Osteocyte (in vitro differentiated cells): ENCODE results near the gene ACOXL. TPM values are rescaled to one million over a fixed set of nuclear protein-coding genes. Genes with fewer than 3 reads are reported as not detected.

Experiments used
- DNase-seq: peaks from one replicate; pipeline ENCODE4 v3.0.0; 2021; ENCODE audit warnings: mixed read lengths; ENCODE audit not compliant: unreplicated experiment; ENCODE audit errors: extremely low spot score
- H3K27ac Mint-ChIP-seq: one replicate; pipeline ENCODE4 v1.8.0; 2021; ENCODE audit warnings: mild to moderate bottlenecking, mixed read lengths; ENCODE audit not compliant: unreplicated experiment
- H3K27me3 Mint-ChIP-seq: one replicate; pipeline ENCODE4 v1.8.0; 2021; ENCODE audit warnings: mixed read lengths; ENCODE audit not compliant: unreplicated experiment
- H3K36me3 Mint-ChIP-seq: one replicate; pipeline ENCODE4 v1.8.0; 2021; ENCODE audit warnings: mixed read lengths; ENCODE audit not compliant: unreplicated experiment
- H3K4me1 Mint-ChIP-seq: one replicate; pipeline ENCODE4 v1.8.0; 2021; ENCODE audit warnings: mixed read lengths; ENCODE audit not compliant: unreplicated experiment
- H3K4me3 Mint-ChIP-seq: one replicate; pipeline ENCODE4 v1.8.0; 2021; ENCODE audit warnings: mild to moderate bottlenecking, moderate library complexity, mixed read lengths; ENCODE audit not compliant: unreplicated experiment
- H3K9me3 Mint-ChIP-seq: one replicate; pipeline ENCODE4 v1.8.0; 2021; ENCODE audit warnings: mixed read lengths; ENCODE audit not compliant: unreplicated experiment
- total RNA-seq: library from RNA; stranded (reverse); gene quantifications from 2 replicates; pipeline ENCODE4 v1.2.1, GENCODE V29; 2021
- TF ChIP-seq, protein P1 (sequence below): fragments of 200-600 bp; sonication (generic); IDR thresholded peaks from 2 replicates; pipeline ENCODE4 v1.5.0; 2021; ENCODE audit warnings: antibody characterized with exemption, mild to moderate bottlenecking, moderate library complexity

The ACOXL gene
- total RNA-seq, 1 donor from 2014 or later = not detected

DNA sequence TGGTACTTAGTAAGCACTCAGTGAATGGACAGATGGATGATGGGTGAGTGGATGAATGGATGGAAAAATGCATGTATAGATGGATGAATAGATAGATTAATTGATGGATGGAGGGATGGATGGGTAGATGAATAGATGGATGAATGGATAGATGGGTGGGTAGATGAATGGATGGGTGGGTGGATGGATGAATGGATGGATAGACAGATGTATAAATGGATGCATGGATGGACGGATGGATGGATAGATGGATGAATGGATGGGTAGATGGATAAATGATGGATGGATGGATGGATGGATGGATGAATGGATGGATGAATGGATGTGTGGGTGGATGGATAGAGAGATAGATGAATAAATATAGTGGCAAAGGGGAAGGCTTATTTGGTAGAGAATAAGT is 83.6 kb downstream of the ACOXL start:
- Mint-ChIP-seq H3K27me3 (peaks cover 65% of the 10 kb centered on the region), H3K36me3 (no peaks in the 10 kb centered on the region), H3K9me3 (no peaks in the 10 kb centered on the region), H3K27ac (no peak overlapping the region), H3K4me3 (no peak overlapping the region), H3K4me1 (peaks cover 4% of the 10 kb centered on the region)
- TF ChIP-seq, protein P1, sequence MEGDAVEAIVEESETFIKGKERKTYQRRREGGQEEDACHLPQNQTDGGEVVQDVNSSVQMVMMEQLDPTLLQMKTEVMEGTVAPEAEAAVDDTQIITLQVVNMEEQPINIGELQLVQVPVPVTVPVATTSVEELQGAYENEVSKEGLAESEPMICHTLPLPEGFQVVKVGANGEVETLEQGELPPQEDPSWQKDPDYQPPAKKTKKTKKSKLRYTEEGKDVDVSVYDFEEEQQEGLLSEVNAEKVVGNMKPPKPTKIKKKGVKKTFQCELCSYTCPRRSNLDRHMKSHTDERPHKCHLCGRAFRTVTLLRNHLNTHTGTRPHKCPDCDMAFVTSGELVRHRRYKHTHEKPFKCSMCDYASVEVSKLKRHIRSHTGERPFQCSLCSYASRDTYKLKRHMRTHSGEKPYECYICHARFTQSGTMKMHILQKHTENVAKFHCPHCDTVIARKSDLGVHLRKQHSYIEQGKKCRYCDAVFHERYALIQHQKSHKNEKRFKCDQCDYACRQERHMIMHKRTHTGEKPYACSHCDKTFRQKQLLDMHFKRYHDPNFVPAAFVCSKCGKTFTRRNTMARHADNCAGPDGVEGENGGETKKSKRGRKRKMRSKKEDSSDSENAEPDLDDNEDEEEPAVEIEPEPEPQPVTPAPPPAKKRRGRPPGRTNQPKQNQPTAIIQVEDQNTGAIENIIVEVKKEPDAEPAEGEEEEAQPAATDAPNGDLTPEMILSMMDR = no peak
- no peak for DNase-seq

DNA sequence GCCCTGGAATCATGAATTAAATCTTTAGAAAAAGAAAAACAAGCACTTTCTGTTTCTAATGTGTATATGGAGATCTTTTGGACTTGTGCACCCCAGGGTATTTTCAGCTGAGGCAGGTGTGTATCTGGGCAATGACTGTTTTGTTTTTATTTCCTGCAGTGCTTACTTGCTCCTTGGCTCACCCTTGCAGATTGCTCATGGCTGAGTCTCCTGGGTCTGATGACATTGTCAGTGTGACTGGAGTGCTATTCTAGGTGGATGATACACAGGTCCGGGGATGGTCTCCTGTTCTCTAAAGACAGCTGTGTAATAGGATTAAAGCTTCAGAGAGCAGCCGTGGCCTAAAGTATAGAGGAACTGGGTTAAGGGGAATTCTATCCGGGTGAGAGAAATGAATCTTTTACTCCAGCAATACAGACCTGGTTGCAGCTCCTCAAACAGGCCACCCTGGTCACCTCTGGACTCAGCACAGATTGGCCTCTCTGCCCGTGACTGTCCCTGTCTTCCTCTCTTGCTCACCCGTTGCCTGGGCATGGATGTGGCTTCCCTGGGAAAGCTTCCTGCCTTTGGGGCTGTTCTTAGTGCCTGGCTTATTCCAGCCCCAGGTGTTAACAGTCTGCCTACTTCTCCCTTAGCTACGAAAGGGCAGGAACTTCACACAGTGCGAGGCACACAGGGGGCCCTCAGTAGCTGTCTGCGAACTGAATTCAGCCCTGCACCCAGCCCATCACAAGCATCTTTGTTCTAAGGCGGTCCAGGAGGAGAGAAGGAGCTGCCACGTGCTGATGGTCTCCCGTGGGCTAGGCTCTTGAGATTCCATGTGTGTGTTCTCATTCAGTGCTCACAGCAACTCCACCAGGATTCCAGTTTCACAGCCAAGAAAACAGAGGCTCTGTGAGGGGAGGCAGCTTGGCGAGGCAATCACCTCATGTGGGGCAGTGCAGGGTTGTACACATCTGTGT is 84.3 kb downstream of the ACOXL start:
- H3K4me3 Mint-ChIP-seq = no peak overlapping the region
- H3K27me3 Mint-ChIP-seq = peaks cover 67% of the 10 kb centered on the region
- H3K9me3 Mint-ChIP-seq = no peaks in the 10 kb centered on the region
- peaks cover 4% of the 10 kb centered on the region for H3K4me1 Mint-ChIP-seq
- no peak overlapping the region for H3K27ac Mint-ChIP-seq
- DNase-seq = peak; percentile 69
- H3K36me3 Mint-ChIP-seq = no peaks in the 10 kb centered on the region
- TF ChIP-seq, protein P1 = no peak

DNA sequence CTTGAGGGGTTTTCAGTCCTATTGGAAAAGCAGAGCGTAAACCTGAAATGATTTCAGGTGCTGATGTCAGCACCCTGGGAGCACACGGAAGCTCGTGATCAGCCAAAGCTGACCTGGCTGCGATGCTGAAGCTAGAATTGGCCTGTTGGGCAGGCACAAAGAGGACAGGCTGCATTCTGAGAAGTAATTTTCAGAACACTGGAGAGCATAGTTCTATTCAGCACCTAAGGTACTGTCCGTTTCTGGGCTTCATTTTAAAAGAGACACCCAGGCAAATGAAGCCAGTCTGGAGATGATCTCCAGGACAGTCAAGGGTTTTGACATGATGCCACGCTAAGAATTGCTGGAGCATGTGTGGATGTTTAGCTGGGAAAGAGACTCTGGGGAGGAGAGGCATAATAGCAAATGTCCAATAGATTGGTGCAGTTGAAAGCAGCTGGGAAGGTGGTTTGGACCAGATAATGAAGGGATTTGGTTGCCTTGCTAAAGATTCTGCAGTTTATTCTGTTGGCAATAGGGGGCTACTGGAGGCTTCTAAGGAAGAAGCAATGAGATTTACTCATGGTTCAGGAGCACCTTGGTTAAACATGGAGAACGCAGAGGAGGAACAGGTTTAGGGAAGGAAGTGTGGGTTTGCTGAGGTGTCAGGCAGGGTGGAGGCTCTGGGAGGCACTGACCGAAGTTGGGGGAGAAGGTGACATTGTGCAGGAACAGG is 86.6 kb downstream of the ACOXL start:
- Mint-ChIP-seq H3K36me3 (no peaks in the 10 kb centered on the region), H3K4me3 (no peak overlapping the region), H3K27me3 (peaks cover 70% of the 10 kb centered on the region), H3K9me3 (peaks cover 4% of the 10 kb centered on the region), H3K4me1 (no peaks in the 10 kb centered on the region), H3K27ac (no peak overlapping the region)
- DNase-seq = peak; percentile 36
- TF ChIP-seq, protein P1 = no peak

DNA sequence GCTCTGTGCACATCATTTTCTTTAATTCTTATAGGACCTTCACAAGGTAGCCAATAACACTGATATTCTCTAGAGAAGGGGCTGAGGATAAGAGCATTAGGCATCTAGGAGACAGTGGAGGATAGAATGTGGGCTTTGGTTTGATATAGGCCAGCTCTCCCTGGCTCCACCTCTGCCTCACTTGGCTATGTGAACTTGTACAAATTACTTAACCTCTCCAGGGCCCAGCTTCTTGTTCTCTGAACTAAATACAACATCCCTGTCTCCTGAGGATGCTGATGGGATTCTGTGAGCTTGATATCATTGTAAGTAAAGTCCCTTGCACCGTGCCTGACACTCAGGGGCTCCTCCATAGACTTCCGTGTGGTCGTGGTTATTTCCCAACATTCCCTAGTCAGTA is 87.3 kb downstream of the ACOXL start:
- Mint-ChIP-seq H3K4me3 (no peak overlapping the region), H3K36me3 (no peaks in the 10 kb centered on the region), H3K27me3 (peaks cover 74% of the 10 kb centered on the region), H3K27ac (no peak overlapping the region), H3K9me3 (peaks cover 12% of the 10 kb centered on the region), H3K4me1 (no peaks in the 10 kb centered on the region)
- DNase-seq = no peak
- TF ChIP-seq, protein P1 = no peak

DNA sequence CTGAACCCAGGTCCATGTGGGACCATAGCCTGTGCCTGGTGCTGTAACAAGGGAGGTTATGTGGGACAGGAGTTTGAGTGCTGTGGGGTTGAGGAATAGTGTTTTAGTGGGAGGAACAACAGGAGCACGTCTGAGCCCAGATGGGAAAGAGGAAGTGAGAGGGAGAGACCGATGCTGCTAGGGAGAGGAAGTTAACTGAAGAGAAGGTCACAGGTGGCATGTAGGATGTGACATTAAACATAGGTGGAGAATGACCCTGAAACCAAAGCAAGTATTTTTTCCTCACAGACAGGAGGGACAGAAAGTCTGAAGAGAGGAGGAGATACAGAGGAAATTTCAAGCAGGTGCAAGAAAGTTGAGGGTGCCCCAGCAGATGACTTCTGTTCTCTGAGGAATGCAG is 87.8 kb downstream of the ACOXL start:
- H3K27ac Mint-ChIP-seq = no peak overlapping the region

More for the DNA sequence above, 87.8 kb downstream of the ACOXL start:
- Mint-ChIP-seq H3K27me3 (peaks cover 78% of the 10 kb centered on the region), H3K9me3 (peaks cover 13% of the 10 kb centered on the region), H3K4me1 (no peaks in the 10 kb centered on the region), H3K4me3 (no peak overlapping the region), H3K36me3 (no peaks in the 10 kb centered on the region)
- peak; percentile 65 for DNase-seq
- TF ChIP-seq, protein P1 = no peak
